NCI-H1694 treated with DMSO at 0.1 percent for 48 hours (cell line): ENCODE data around the gene ELMOD2.
A peak's percentile ranks its signal among the peaks of the same experiment; 100 is the strongest.
"Not testable (repeated sequence)": the region's sequence is repeated elsewhere in the genome, so short reads cannot be mapped to it uniquely, and the experiment has no call there.

Experiments
- DNase-seq: peaks from one replicate; lab custom pipeline; 2025; lab: John Stamatoyannopoulos, UW

ELMOD2 gene, protein sequence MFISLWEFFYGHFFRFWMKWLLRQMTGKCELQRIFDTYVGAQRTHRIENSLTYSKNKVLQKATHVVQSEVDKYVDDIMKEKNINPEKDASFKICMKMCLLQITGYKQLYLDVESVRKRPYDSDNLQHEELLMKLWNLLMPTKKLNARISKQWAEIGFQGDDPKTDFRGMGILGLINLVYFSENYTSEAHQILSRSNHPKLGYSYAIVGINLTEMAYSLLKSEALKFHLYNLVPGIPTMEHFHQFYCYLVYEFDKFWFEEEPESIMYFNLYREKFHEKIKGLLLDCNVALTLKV

GRCh38 chr4:140523857-140524742 is at the start of gene ELMOD2:
TSS of gene ELMOD2 (plus strand) at chr4:140524168. CDS start at chr4:140525429, 1,261 bp downstream.
- peak; percentile 95 for DNase-seq

- DNase-seq: no peak
Observed at GRCh38 chr4:140483445-140483844, 40.5 kb upstream of the ELMOD2 start.

GRCh38 chr4:140485939-140486338 is 38.0 kb upstream of the ELMOD2 start:
- no peak for DNase-seq

DNA sequence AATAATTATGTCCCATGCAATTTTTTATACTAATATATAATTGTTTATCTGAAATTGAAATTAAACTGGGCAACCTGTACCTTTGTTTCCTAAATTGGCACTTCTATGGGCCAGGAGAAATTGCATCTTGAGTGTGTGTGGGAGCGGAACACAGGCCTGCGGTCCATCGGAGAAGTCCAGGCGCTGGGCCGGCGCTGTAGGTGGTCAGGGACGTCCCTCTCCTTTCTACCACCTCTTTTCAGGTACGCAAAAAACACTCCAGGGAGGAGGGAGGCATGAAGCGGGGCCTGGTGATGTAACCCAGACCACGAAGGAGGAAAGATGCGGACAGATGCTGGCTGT is 26.6 kb upstream of the ELMOD2 start:
- no peak for DNase-seq

GRCh38 chr4:140497747-140498636 is 26.0 kb upstream of the ELMOD2 start, which contains the start of gene MGAT4D:
TSS of gene MGAT4D (minus strand) at chr4:140498293. CDS start at chr4:140498222, 71 bp downstream.
- DNase-seq: no peak

DNA sequence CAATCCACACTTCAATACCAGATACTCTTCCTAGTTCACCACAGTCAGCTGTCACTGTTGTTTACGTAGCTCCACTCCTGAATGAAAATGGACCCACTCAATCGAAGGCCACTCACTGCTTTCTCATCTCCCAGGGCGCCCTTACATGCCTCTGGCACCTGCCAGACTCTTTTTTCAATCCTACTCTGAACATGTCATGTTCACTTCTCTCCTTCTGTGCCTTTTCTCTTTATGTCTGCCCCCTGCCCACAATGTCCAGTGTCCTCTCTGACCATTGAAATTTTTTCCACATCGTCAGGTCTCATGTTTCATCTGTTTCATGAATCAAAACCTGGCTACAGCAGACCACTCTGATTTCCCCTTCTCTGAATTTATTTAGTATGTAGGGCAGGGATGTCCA is 24.6 kb upstream of the ELMOD2 start:
- DNase-seq: no peak

DNA sequence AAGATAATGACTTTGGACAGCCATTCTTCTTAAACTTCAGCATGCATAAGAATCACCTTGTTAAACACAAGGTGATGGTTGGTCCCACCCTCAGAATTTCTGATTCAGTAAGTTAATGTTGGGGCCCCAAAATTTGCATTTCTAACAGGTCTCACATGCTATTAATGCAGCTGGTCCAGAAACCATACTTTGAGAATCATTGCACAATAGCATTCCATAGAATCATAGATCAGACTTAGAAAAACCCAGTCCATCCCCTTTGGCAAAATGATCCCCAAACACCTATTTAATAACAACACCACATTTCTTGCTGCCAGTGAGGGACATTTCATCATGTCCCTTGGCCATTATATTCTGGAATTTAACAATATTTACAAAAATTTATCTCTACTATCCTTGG is 19.7 kb upstream of the ELMOD2 start:
- no peak for DNase-seq

GRCh38 chr4:140513765-140514164 is 10.2 kb upstream of the ELMOD2 start:
- not testable (repeated sequence) for DNase-seq

DNA sequence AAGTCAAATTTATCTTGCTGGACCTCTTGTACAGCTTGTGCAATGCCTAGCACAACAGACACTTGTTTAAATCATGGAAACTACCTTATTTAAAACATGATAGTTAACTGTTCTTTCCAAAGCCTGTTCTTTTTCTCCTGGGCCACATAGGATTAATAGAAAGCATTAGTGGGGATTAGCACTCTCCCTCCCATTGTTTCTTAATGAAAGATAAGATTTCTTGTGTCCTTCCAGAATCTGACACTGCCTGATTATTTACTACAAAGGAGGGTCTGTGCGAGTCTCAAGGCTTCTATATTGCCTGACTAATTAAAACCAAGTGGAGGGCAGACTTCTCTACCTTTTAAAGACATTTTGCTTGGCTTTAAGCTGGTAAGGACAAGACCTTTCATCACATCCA is 8.5 kb upstream of the ELMOD2 start:
- DNase-seq: no peak

DNA sequence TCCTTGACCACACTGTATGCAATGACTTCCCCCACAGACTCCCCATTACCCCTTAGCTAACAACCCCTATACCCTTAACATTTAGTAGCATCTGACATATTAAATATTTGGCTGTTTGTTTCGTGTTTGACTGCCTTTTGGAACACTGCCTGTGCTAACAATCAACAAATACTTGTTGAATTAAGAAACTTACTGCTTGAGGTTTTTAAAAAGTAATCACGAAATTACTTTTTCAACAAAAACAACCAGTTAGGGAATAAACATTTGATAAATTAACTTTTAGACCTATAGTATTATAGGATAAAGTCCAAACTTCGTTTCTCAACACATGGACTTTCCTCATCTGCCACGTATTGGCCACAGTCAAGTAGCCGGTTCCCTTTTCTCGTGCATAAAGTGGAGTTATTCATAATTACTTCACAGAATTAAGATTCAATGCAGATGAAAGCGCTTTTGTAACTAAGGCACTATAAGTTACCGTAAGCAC is 555 bp upstream of the ELMOD2 start:
- no peak for DNase-seq

DNA sequence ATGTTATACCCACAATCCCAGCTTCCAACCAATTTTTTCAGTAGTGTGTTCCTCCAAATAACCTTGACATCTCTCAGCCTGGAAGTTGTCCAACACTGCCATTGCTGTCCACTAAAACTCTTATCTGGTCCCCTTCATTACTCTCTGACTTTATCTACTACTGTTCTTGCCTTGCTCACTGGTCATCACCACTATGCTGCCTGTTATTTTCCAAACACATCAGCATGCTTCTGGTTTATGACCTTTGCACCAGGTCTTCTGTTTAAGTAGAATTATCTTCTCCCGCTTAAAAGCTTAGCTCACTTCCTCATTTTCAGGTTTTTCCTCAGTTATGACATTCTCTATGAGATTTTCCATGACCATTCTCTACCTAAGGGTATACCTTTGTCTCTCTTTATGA is 5.5 kb downstream of the ELMOD2 start:
- no peak for DNase-seq

- no peak for DNase-seq
Observed at GRCh38 chr4:140533951-140534480, 10.0 kb downstream of the ELMOD2 start.

GRCh38 chr4:140556372-140557085 is 32.6 kb downstream of the ELMOD2 start:
- DNase-seq: no peak

DNA sequence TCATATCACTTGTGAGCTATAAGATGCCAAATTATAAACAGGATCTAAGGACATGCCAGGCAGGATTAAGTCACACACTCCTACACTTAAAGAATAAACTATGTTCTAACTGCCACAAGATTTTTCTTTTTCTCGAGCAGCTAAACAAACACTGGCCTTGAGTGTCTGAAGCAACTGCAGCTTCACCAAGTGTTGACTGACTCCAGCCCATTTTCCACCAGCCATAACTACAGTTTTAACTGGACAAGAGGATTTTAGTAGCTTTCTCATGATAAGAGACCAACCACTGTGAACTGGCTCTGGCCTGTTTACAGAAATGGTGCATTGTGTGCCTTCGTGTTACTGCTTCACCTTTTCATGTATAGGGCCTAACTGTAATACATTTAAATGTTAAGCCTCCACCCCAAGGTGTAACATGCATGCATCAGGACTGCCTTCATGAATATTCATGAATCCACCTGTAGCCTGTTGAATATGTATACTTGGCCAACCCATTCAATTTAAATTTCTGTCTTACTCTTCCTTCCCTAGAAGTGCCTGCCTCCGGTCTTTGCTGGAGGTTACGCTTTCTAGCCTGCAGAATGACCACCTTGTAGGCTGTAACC is 34.0 kb downstream of the ELMOD2 start:
- DNase-seq: no peak

DNA sequence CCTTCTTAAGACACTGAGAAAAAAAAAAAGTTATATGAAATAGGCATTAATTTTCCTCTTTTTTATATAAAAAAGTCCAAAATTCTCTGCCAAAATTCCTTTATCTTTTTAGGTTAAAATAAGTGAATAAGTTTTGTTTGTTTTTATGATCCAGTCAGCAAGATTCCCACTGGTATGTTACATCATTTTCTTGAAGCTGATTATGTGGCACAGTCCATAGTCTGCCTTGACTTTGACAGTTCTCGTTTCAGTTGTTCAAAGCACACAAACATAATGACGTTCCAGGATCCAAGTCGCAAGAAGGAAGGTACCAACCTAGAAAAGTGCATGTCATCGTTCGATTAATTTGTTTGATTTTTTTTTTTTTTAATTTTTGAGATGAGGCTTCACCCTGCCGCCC is 35.7 kb downstream of the ELMOD2 start:
- DNase-seq: no peak

- DNase-seq: no peak
Observed at GRCh38 chr4:140568507-140569306, 44.7 kb downstream of the ELMOD2 start, which contains the start of gene UCP1. TSS of gene UCP1 (minus strand) at chr4:140568961. CDS start at chr4:140568729, 232 bp downstream.

- DNase-seq: no peak
Observed at GRCh38 chr4:140569307-140569638, 45.3 kb downstream of the ELMOD2 start.

GRCh38 chr4:140571620-140572019 is 47.7 kb downstream of the ELMOD2 start:
- no peak for DNase-seq

GRCh38 chr4:140575489-140575888 is 51.5 kb downstream of the ELMOD2 start:
- no peak for DNase-seq

GRCh38 chr4:140579278-140579677 is 55.3 kb downstream of the ELMOD2 start:
- DNase-seq: no peak
